Omental fat pad (tissue), 4 donors: ENCODE measurements around the gene SOS2. TPM values are rescaled to one million over a fixed set of nuclear protein-coding genes. Genes with fewer than 3 reads are reported as not detected.
A peak's percentile ranks its signal among the peaks of the same experiment; 100 is the strongest.

Source experiments
- ATAC-seq: fragments of 150-250 bp; one replicate; pipeline ENCODE4 v1.9.1; 2016; ENCODE audit warnings: mild to moderate bottlenecking, moderate library complexity; ENCODE audit not compliant: low FRiP score
- DNase-seq: peaks from one replicate; pipeline ENCODE4 v3.0.0-alpha.2; 2019; ENCODE audit warnings: low spot score
- total RNA-seq, 4 donors: library from RNA; depleted of rRNA; stranded (reverse); fragments of >200 nt; gene quantifications; one replicate each; pipeline ENCODE4 v1.1.0, GENCODE V29; 2016
- TF ChIP-seq, protein P1 (sequence below), 3 donors: fragments of 450-650 bp; IDR thresholded peaks; one replicate each; pipeline ENCODE4 v1.5.1; 2016 to 2017; ENCODE audit warnings: antibody characterized with exemption in 3 of 3, mild to moderate bottlenecking in 3 of 3, moderate library complexity in 2 of 3

SOS2 gene
- total RNA-seq, result 10 to 100 TPM; 31.3 to 53.0 (median 32.2) TPM

- TF ChIP-seq, protein P1, sequence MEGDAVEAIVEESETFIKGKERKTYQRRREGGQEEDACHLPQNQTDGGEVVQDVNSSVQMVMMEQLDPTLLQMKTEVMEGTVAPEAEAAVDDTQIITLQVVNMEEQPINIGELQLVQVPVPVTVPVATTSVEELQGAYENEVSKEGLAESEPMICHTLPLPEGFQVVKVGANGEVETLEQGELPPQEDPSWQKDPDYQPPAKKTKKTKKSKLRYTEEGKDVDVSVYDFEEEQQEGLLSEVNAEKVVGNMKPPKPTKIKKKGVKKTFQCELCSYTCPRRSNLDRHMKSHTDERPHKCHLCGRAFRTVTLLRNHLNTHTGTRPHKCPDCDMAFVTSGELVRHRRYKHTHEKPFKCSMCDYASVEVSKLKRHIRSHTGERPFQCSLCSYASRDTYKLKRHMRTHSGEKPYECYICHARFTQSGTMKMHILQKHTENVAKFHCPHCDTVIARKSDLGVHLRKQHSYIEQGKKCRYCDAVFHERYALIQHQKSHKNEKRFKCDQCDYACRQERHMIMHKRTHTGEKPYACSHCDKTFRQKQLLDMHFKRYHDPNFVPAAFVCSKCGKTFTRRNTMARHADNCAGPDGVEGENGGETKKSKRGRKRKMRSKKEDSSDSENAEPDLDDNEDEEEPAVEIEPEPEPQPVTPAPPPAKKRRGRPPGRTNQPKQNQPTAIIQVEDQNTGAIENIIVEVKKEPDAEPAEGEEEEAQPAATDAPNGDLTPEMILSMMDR (IDR thresholded peaks at IDR 0.05), result no peak
- DNase-seq (peak; percentile 55), ATAC-seq (peak; percentile 93)
Measured at GRCh38 chr14:50231475-50232275, at the start of gene SOS2. TSS of gene SOS2 (minus strand) at chr14:50231578. CDS start at chr14:50231283, 295 bp downstream.

DNA sequence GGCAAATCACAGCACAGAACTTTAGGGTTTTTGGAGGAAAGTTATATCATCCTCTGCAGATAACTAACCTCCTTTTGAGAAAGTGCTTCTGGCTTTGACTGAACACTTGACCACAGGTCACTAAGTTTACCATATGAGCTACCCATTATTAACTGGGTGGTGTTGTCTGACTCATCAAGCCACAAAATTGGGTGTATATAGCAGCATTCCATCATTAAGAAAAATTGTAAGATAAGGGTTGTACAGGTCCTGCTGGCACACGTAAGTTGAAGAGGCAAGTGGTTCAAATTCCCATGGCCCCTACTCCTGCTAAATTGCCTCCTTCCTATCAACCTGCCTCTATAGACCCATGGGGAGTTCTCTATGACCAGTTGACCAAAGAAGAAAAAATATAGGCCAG lies 41.1 kb upstream of the SOS2 start:
- DNase-seq (no peak), ATAC-seq (no peak)
- TF ChIP-seq, protein P1 (IDR thresholded peaks at IDR 0.05), result no peak

GRCh38 chr14:50270932-50271331 lies 39.6 kb upstream of the SOS2 start:
- no peak for DNase-seq
- ATAC-seq, result no peak
- TF ChIP-seq, protein P1 (IDR thresholded peaks at IDR 0.05), result no peak

- DNase-seq (no peak), ATAC-seq (no peak)
- TF ChIP-seq, protein P1 (IDR thresholded peaks at IDR 0.05), result no peak
Measured at GRCh38 chr14:50265029-50265428, 33.7 kb upstream of the SOS2 start.

GRCh38 chr14:50263321-50263720 lies 31.9 kb upstream of the SOS2 start:
- ATAC-seq, result no peak
- no peak for DNase-seq
- TF ChIP-seq, protein P1 (IDR thresholded peaks at IDR 0.05), result no peak

- DNase-seq (no peak), ATAC-seq (no peak)
- TF ChIP-seq, protein P1 (IDR thresholded peaks at IDR 0.05), result no peak
Measured at GRCh38 chr14:50262865-50263264, 31.5 kb upstream of the SOS2 start.

GRCh38 chr14:50260511-50260910 lies 29.1 kb upstream of the SOS2 start:
- no peak for ATAC-seq
- DNase-seq, result no peak

More at GRCh38 chr14:50260511-50260910, 29.1 kb upstream of the SOS2 start:
- TF ChIP-seq, protein P1 (IDR thresholded peaks at IDR 0.05), result no peak
